Heart left ventricle (tissue), 16 donors: ENCODE measurements around the gene NAA16. TPM values are rescaled to one million over a fixed set of nuclear protein-coding genes. Genes with fewer than 3 reads are reported as not detected.

ENCODE experiments used
- ATAC-seq, 4 donors: fragments of 200-7000 bp; cut with Tn5 transposase; one replicate each; pipeline ENCODE4 v1.9.1; 2020 to 2022; ENCODE audit warnings: moderate library complexity in 4 of 4, mild to moderate bottlenecking in 3 of 4, moderate number of reproducible peaks in 1 of 4
- DNase-seq, 5 donors: peaks; one replicate each; pipeline ENCODE4 v3.0.0-alpha.2; 2020
- H3K27ac ChIP-seq, 12 donors: fragments of 200-600 bp; sonication (generic) in 4 of 12; one replicate each; pipeline versions ENCODE4 v1.5.0 to v1.8.0; 2016 to 2022; ENCODE audit warnings: mild to moderate bottlenecking in 2 of 12
- H3K27me3 ChIP-seq, 9 donors: fragments of 200-600 bp; sonication (generic) in 2 of 9; one replicate each; pipeline versions ENCODE4 v1.5.1 to v1.8.0; 2016 to 2022; ENCODE audit warnings: mild to moderate bottlenecking in 3 of 9
- H3K36me3 ChIP-seq, 9 donors: fragments of 200-600 bp; sonication (generic) in 2 of 9; one replicate each; pipeline versions ENCODE4 v1.5.0 to v1.8.0; 2018 to 2022; ENCODE audit warnings: mild to moderate bottlenecking in 2 of 9
- H3K4me1 ChIP-seq, 12 donors: fragments of 200-600 bp; sonication (generic) in 4 of 12; one replicate each; pipeline versions ENCODE4 v1.5.0 to v1.8.0; 2016 to 2022; ENCODE audit warnings: mild to moderate bottlenecking in 3 of 12
- H3K4me3 ChIP-seq, 12 donors: fragments of 200-600 bp; sonication (generic) in 4 of 12; one replicate each; pipeline versions ENCODE4 v1.5.0 to v1.8.0; 2017 to 2022; ENCODE audit warnings: mild to moderate bottlenecking in 9 of 12, moderate library complexity in 4 of 12
- H3K9me3 ChIP-seq, 12 donors: fragments of 200-600 bp; sonication (generic) in 4 of 12; one replicate each; pipeline versions ENCODE4 v1.5.0 to v1.8.0; 2016 to 2022; ENCODE audit warnings: mild to moderate bottlenecking in 1 of 12
- CTCF ChIP-seq, 12 donors: fragments of 200-600 bp; sonication (generic) in 4 of 12; IDR thresholded peaks; one replicate each; pipeline versions ENCODE4 v1.5.0 to v1.8.0; 2018 to 2022; ENCODE audit warnings: antibody characterized with exemption in 12 of 12, mild to moderate bottlenecking in 5 of 12
- POLR2A ChIP-seq, 2 donors: fragments of 450-650 bp; IDR thresholded peaks; one replicate each; pipeline ENCODE4 v1.6.1; 2017; ENCODE audit warnings: antibody characterized with exemption in 2 of 2, mild to moderate bottlenecking in 2 of 2, moderate library complexity in 2 of 2
- whole genome bisulfite sequencing, 4 donors: extraction: QIAGEN DNeasy Blood & Tissue Kit in 2 of 4; methylation state at CpG; one replicate each; pipeline versions ENCODE4 v1.1.5 to v1.1.7; 2013 to 2018; 5-methylcytosine and 5-hydroxymethylcytosine counted together
- intact Hi-C, 10 donors: fragments of 100-400 bp; cut with DNase I; formaldehyde crosslinking; loops; one replicate each; pipeline versions ENCODE4 v1.11.1 to v1.14.2; 2022
- polyA plus RNA-seq, 2 donors: library from polyadenylated mRNA; stranded (reverse); fragments of 200-250 nt; gene quantifications; one replicate each; pipeline ENCODE4 v1.2.3, GENCODE V29; 2013
- total RNA-seq, 9 donors: library from RNA; depleted of rRNA in 2 of 9; stranded (reverse); fragments of >200 nt in 2 of 9; fragmentation: NEBNext Ultra II Directional in 3 of 9; extraction: Animal tissue kit (Norgen Biotek cat#: 25700) in 3 of 9; gene quantifications; one replicate each; pipeline versions ENCODE4 v1.1.0 to v1.2.4, GENCODE V29; 2016 to 2023
- donor health status: ischemic (EF 13 %, LVEDD 7.1; RV severe dilation, severe dysfunction).
- donor health status: healthy with polysubstance abuse.
- donor health status: DM: no; HTN: yes; CAD: no.
- donor health status: DM: no; HTN: no; CAD: no.
- donor health status: ischemic (EF 25% LVEDD 6.9; RV normal size, moderate dysfunction).
- donor health status: ischemic (EF 25% LVEDD 5.7; RV mildly dilated, moderate dysfunction).
- donor health status: healthy.
- donor health status: DM: yes; HTN: yes; CAD: no.
- donor health status: ischemic (EF 35%, LVEDD 5.7; RV mildly dilated, moderate dysfunction).
- donor health status: nonischemic (EF 11% LVEDD 7.7; RV severe dilation, severe dysfunction).
- donor health status: DM: yes; HTN: yes; CAD: no.
- donor health status: PGD.
- donor health status: ischemic (EF 29% LVEDD 5.4; RV normal size, mild dysfunction).
- donor health status: nonischemic (EF 23%, LVEDD 6.1; RV moderate dilation, normal function).

NAA16 gene
- total and polyA plus RNA-seq, 11 donors: 3.6 to 10.7 (median 7.3) TPM

DNA sequence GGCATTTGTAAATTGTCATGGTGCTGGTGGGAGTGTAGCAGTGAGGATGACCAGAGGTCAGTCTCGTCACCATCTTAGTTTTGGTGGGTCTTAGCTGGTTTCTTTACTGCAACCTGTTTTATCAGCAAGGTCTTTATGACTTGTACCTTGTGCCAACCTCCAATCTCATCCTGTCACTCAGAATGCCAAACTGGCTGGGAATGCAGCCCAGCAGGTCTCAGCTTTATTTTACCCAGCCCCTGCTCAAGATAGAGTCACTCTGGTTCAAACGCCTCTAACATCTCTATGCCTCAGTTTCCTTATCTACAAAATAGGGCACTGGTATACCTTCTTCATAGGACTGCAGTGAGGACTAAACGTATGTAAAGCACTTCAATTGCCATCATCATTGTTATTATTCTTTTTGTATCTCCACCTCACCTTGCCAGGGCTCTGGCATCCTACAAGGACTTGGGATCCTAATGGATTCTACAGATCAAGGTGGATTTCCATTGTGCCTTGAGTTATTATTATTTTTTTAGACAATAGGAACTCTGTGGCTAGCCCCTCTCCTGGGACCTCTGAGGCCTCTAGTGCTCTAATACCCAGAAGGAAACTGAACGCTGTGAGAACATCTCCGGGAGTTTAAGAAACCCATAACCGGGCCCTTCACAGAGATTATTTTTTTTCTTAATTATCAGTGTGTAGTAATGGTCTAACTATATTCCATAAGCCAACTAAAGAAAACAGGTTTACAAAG is 77.2 kb downstream of the NAA16 start:
- Histone ChIP-seq H3K9me3 (no peaks in the 10 kb centered on the region), H3K27ac (peak overlapping the region in 9 of 12 donors; percentile 7 to 63 (median 39)), H3K4me3 (no peak overlapping the region), H3K4me1 (peaks cover 0 to 19% (median 12%) of the 10 kb centered on the region in 12 donors), H3K36me3 (no peaks in the 10 kb centered on the region), H3K27me3 (no peaks in the 10 kb centered on the region)
- DNase-seq (peak in 1 of 5 donors; percentile 18), ATAC-seq (peak in 3 of 4 donors; percentile 50 to 82 (median 56))
- intact Hi-C loops: loop anchor here in 1 of 10 donors (10.0 kb wide), 3 partner anchors 176 to 726 kb away; no protein-coding TSS in a partner anchor
- WGBS, 4 donors: 52 to 55% (median 54%) methylated on average over 6 of the region's 6 CpGs
- TF ChIP-seq POLR2A (IDR thresholded peaks at IDR 0.05) (no peak), CTCF (IDR thresholded peaks at IDR 0.05) (no peak)

DNA sequence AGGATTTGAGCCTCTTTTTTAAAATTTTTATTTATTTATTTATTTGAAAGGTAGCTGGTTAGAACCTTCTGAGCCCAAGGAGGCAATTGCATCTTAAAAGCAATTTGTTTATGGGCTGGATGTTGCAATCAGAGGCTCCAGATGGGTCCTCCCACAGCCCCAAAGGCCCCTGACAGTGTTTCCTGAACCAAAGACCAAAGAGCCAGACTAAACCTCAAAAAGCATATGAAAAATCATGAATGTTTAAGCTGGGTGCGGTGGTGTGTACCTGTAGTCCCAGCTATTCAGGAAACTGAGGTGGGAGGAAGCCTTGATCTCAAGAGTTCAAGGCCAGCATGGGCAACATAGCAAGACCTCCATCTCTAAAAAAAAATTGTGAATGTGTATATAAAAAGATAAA is 78.5 kb downstream of the NAA16 start:
- DNase-seq (no peak), ATAC-seq (no peak)
- Histone ChIP-seq H3K27me3 (no peaks in the 10 kb centered on the region), H3K9me3 (no peaks in the 10 kb centered on the region), H3K27ac (peak overlapping the region in 2 of 12 donors; percentile 28 to 47), H3K36me3 (no peaks in the 10 kb centered on the region), H3K4me3 (no peak overlapping the region), H3K4me1 (peaks cover 0 to 19% (median 12%) of the 10 kb centered on the region in 12 donors)
- WGBS, 4 donors: 80 to 93% (median 85%) methylated on average over 1 of the region's 1 CpG
- TF ChIP-seq CTCF (IDR thresholded peaks at IDR 0.05) (no peak), POLR2A (IDR thresholded peaks at IDR 0.05) (no peak)
- intact Hi-C loops: loop anchor here in 1 of 10 donors (10.0 kb wide), 3 partner anchors 175 to 725 kb away; no protein-coding TSS in a partner anchor

- intact Hi-C loops: no loop called here
- no peaks in the 10 kb centered on the region for H3K27me3 ChIP-seq
Measured at GRCh38 chr13:41394166-41394565, 83.1 kb downstream of the NAA16 start.

More at GRCh38 chr13:41394166-41394565, 83.1 kb downstream of the NAA16 start:
- Histone ChIP-seq H3K36me3 (no peaks in the 10 kb centered on the region), H3K9me3 (no peaks in the 10 kb centered on the region), H3K4me3 (no peak overlapping the region), H3K27ac (no peak overlapping the region), H3K4me1 (peaks cover 0 to 1% (median 0%) of the 10 kb centered on the region in 12 donors)
- WGBS, 4 donors: 88 to 100% (median 89%) methylated on average over 1 of the region's 1 CpG
- TF ChIP-seq CTCF (IDR thresholded peaks at IDR 0.05) (no peak), POLR2A (IDR thresholded peaks at IDR 0.05) (no peak)
- no peak for ATAC-seq
- no peak for DNase-seq
